ENCODE data around the gene SMIM44.

Gene SMIM44

GRCh38 chr19:3517638-3518037, 34.4 kb upstream of the SMIM44 start:
- H3K36me3 ChIP-seq (ENCODE audit: low read length), result no peaks in the 10 kb centered on the region
- 0 out of 2 replicates have a peak, but pooled peaks cover 5% of the 10 kb centered on the region for H4K20me1 ChIP-seq (ENCODE audit: low read depth, low read length)
- TF ChIP-seq CTCF (IDR thresholded peaks at IDR 0.05; ENCODE audit: insufficient read depth, low read length, poor library complexity, severe bottlenecking), result no peak
- no peak for TF ChIP-seq EZH2phosphoT487 (conservative IDR thresholded peaks at IDR 0.05; ENCODE audit: low read length)
- peaks cover 75% of the 10 kb centered on the region for H3K79me2 ChIP-seq (ENCODE audit: insufficient read depth, low read length)
- no peak overlapping the region for H3K4me3 ChIP-seq (ENCODE audit: insufficient read depth, low read length, poor library complexity, severe bottlenecking)
- no peak overlapping the region for H2AFZ ChIP-seq (ENCODE audit: low read depth, low read length, severe bottlenecking)
- H3F3A ChIP-seq (ENCODE audit: insufficient read depth), result no peaks in the 10 kb centered on the region
- H3K9ac ChIP-seq (ENCODE audit: low read length), result no peak overlapping the region
- no peaks in the 10 kb centered on the region for H3K9me3 ChIP-seq (ENCODE audit: insufficient read depth, low read length)
- no peak overlapping the region for H3K4me2 ChIP-seq (ENCODE audit: low read depth, low read length, poor library complexity, severe bottlenecking)
- H3K27ac ChIP-seq (ENCODE audit: low read depth, low read length), result no peak overlapping the region
- no peaks in the 10 kb centered on the region for H3K27me3 ChIP-seq (ENCODE audit: low read length)
- no peaks in the 10 kb centered on the region for H3K9me2 ChIP-seq (replicated peaks; ENCODE audit: insufficient read depth, low read length)

- Histone ChIP-seq H3K9ac (ENCODE audit: low read length) (no peak overlapping the region), H3K9me3 (ENCODE audit: insufficient read depth, low read length) (no peaks in the 10 kb centered on the region), H3K4me3 (ENCODE audit: insufficient read depth, low read length, poor library complexity, severe bottlenecking) (no peak overlapping the region), H3K27me3 (ENCODE audit: low read length) (no peaks in the 10 kb centered on the region), H2AFZ (ENCODE audit: low read depth, low read length, severe bottlenecking) (no peak overlapping the region), H3K36me3 (ENCODE audit: low read length) (no peaks in the 10 kb centered on the region), H4K20me1 (ENCODE audit: low read depth, low read length) (0 out of 2 replicates have a peak, but pooled peaks cover 5% of the 10 kb centered on the region), H3K27ac (ENCODE audit: low read depth, low read length) (peak overlapping the region; percentile 57), H3K4me2 (ENCODE audit: low read depth, low read length, poor library complexity, severe bottlenecking) (peak overlapping the region; percentile 11), H3K79me2 (ENCODE audit: insufficient read depth, low read length) (peaks cover 78% of the 10 kb centered on the region), H3F3A (ENCODE audit: insufficient read depth) (no peaks in the 10 kb centered on the region), H3K9me2 (replicated peaks; ENCODE audit: insufficient read depth, low read length) (no peaks in the 10 kb centered on the region)
- TF ChIP-seq CTCF (IDR thresholded peaks at IDR 0.05; ENCODE audit: insufficient read depth, low read length, poor library complexity, severe bottlenecking) (no peak), EZH2phosphoT487 (conservative IDR thresholded peaks at IDR 0.05; ENCODE audit: low read length) (no peak)
Measured at GRCh38 chr19:3516675-3517207, 33.5 kb upstream of the SMIM44 start.

GRCh38 chr19:3515891-3516422, 32.7 kb upstream of the SMIM44 start:
- H3K79me2 ChIP-seq (ENCODE audit: insufficient read depth, low read length), result peaks cover 83% of the 10 kb centered on the region
- no peak overlapping the region for H3K4me3 ChIP-seq (ENCODE audit: insufficient read depth, low read length, poor library complexity, severe bottlenecking)
- H3K9ac ChIP-seq (ENCODE audit: low read length), result no peak overlapping the region
- no peaks in the 10 kb centered on the region for H3K9me3 ChIP-seq (ENCODE audit: insufficient read depth, low read length)
- no peak overlapping the region for H2AFZ ChIP-seq (ENCODE audit: low read depth, low read length, severe bottlenecking)
- TF ChIP-seq EZH2phosphoT487 (conservative IDR thresholded peaks at IDR 0.05; ENCODE audit: low read length) (no peak), CTCF (IDR thresholded peaks at IDR 0.05; ENCODE audit: insufficient read depth, low read length, poor library complexity, severe bottlenecking) (no peak)
- H3K4me2 ChIP-seq (ENCODE audit: low read depth, low read length, poor library complexity, severe bottlenecking), result peak overlapping the region; percentile 11
- no peaks in the 10 kb centered on the region for H3K9me2 ChIP-seq (replicated peaks; ENCODE audit: insufficient read depth, low read length)
- peak overlapping the region; percentile 53 for H3K27ac ChIP-seq (ENCODE audit: low read depth, low read length)
- H3K36me3 ChIP-seq (ENCODE audit: low read length), result no peaks in the 10 kb centered on the region
- no peaks in the 10 kb centered on the region for H3F3A ChIP-seq (ENCODE audit: insufficient read depth)
- 0 out of 2 replicates have a peak, but pooled peaks cover 5% of the 10 kb centered on the region for H4K20me1 ChIP-seq (ENCODE audit: low read depth, low read length)
- H3K27me3 ChIP-seq (ENCODE audit: low read length), result no peaks in the 10 kb centered on the region
